GM23338 (cell line): Measurements from ENCODE around the gene GAB2. TPM values are rescaled to one million over a fixed set of nuclear protein-coding genes. Genes with fewer than 3 reads are reported as not detected.

Experiments used
- ATAC-seq: fragments of 200-7000 bp; cut with Tn5 transposase; 3 replicates; pipeline ENCODE4 v1.9.1; 2020
- DNase-seq: peaks from one replicate; pipeline ENCODE4 v3.0.0-alpha.2; 2015; ENCODE audit warnings: low spot score
- H2AFZ ChIP-seq: fragments of 200-600 bp; sonication (generic); 2 replicates; pipeline ENCODE4 v1.8.0; 2016; ENCODE audit warnings: antibody characterized with exemption, mild to moderate bottlenecking, moderate library complexity
- H3F3A ChIP-seq: fragments of 200-600 bp; sonication (generic); replicated peaks from 2 replicates; pipeline ENCODE4 v1.8.0; 2017; ENCODE audit warnings: antibody characterized with exemption, mixed run types, low read depth
- H3K27ac ChIP-seq: fragments of 200-600 bp; sonication (generic); 2 replicates; pipeline ENCODE4 v1.6.1; 2016; ENCODE audit warnings: low read depth
- H3K27me3 ChIP-seq: fragments of 200-600 bp; sonication (generic); 2 replicates; pipeline ENCODE4 v1.8.0; 2016; ENCODE audit warnings: mild to moderate bottlenecking, mixed run types, moderate library complexity; ENCODE audit not compliant: insufficient read depth
- H3K36me3 ChIP-seq: fragments of 200-600 bp; sonication (generic); 2 replicates; pipeline ENCODE4 v1.8.0; 2016; ENCODE audit warnings: mild to moderate bottlenecking; ENCODE audit not compliant: insufficient read depth
- H3K4me1 ChIP-seq: fragments of 200-600 bp; sonication (generic); 2 replicates; pipeline ENCODE4 v1.8.0; 2016; ENCODE audit warnings: mild to moderate bottlenecking, moderate library complexity; ENCODE audit not compliant: insufficient read depth
- H3K4me2 ChIP-seq: fragments of 200-600 bp; sonication (generic); 2 replicates; pipeline ENCODE4 v1.7.1; 2017; ENCODE audit warnings: mixed run types
- H3K4me3 ChIP-seq: fragments of 200-600 bp; sonication (generic); 2 replicates; pipeline ENCODE4 v1.6.1; 2016; ENCODE audit warnings: mixed run types
- H3K79me2 ChIP-seq: fragments of 200-600 bp; sonication (generic); replicated peaks from 2 replicates; pipeline ENCODE4 v1.8.0; 2017; ENCODE audit warnings: mild to moderate bottlenecking; ENCODE audit not compliant: insufficient read depth
- H3K9me2 ChIP-seq: fragments of 200-600 bp; sonication (generic); 2 replicates; pipeline ENCODE4 v1.8.0; 2017; ENCODE audit not compliant: insufficient read depth
- H4K20me1 ChIP-seq: fragments of 200-600 bp; sonication (generic); replicated peaks from 2 replicates; pipeline ENCODE4 v1.8.0; 2017; ENCODE audit warnings: mild to moderate bottlenecking; ENCODE audit not compliant: insufficient read depth
- H3K27ac Mint-ChIP-seq: 2 replicates; pipeline ENCODE4 v1.8.0; 2020; ENCODE audit warnings: inconsistent platforms, mild to moderate bottlenecking, moderate library complexity, mixed read lengths
- H3K27me3 Mint-ChIP-seq: 3 replicates; pipeline ENCODE4 v1.8.0; 2022; ENCODE audit warnings: low read depth, mild to moderate bottlenecking, moderate library complexity, mixed read lengths, inconsistent platforms; ENCODE audit not compliant: insufficient read depth, poor library complexity
- H3K36me3 Mint-ChIP-seq: 3 replicates; pipeline ENCODE4 v1.8.0; 2021; ENCODE audit warnings: low read depth, mild to moderate bottlenecking, inconsistent platforms, moderate library complexity, mixed read lengths
- H3K4me1 Mint-ChIP-seq: 3 replicates; pipeline ENCODE4 v1.8.0; 2020; ENCODE audit warnings: mild to moderate bottlenecking, inconsistent platforms, mixed read lengths
- H3K4me3 Mint-ChIP-seq: 3 replicates; pipeline ENCODE4 v1.8.0; 2021; ENCODE audit warnings: moderate library complexity, mild to moderate bottlenecking, inconsistent platforms, mixed read lengths
- H3K9me3 Mint-ChIP-seq: 3 replicates; pipeline ENCODE4 v1.8.0; 2020; ENCODE audit warnings: moderate library complexity, mild to moderate bottlenecking, inconsistent platforms, mixed read lengths
- EZH2 ChIP-seq: fragments of 200-600 bp; sonication (generic); IDR thresholded peaks from one replicate; pipeline ENCODE4 v1.8.0; 2017; ENCODE audit warnings: antibody characterized with exemption, mild to moderate bottlenecking, low read depth; ENCODE audit not compliant: unreplicated experiment
- EZH2phosphoT487 ChIP-seq: fragments of 200-600 bp; sonication (generic); IDR thresholded peaks from one replicate; pipeline ENCODE4 v1.8.1; 2018; ENCODE audit warnings: antibody characterized with exemption; ENCODE audit not compliant: unreplicated experiment
- POLR2AphosphoS5 ChIP-seq: IDR thresholded peaks from 2 replicates; pipeline ENCODE4 v1.6.1; 2016; ENCODE audit warnings: antibody characterized with exemption, low read depth
- STAT1 ChIP-seq: IDR thresholded peaks from one replicate; pipeline ENCODE4 v1.6.1; 2016; ENCODE audit warnings: antibody characterized with exemption; ENCODE audit not compliant: unreplicated experiment
- polyA plus RNA-seq: library from polyadenylated mRNA; unstranded; fragments of >200 nt; fragmentation: Nextera tagmentation; extraction: Ambion mirVana; gene quantifications from 2 replicates; pipeline ENCODE4 v1.2.1, GENCODE V29; 2016
- total RNA-seq: library from RNA; depleted of rRNA; stranded (reverse); fragments of >200 nt; shearing (Covaris generic); gene quantifications from 2 replicates; pipeline ENCODE4 v1.2.3, GENCODE V29; 2014
- TF ChIP-seq, protein P1 (sequence below): fragments of 250-450 bp; sonication (Bioruptor Pico); IDR thresholded peaks from 2 replicates; pipeline ENCODE4 v1.5.0; 2020; ENCODE audit warnings: mild to moderate bottlenecking, moderate library complexity

The GAB2 gene
- total and polyA plus RNA-seq, 2 experiments from 2014 or later, result 2.0 to 10.8 TPM

DNA sequence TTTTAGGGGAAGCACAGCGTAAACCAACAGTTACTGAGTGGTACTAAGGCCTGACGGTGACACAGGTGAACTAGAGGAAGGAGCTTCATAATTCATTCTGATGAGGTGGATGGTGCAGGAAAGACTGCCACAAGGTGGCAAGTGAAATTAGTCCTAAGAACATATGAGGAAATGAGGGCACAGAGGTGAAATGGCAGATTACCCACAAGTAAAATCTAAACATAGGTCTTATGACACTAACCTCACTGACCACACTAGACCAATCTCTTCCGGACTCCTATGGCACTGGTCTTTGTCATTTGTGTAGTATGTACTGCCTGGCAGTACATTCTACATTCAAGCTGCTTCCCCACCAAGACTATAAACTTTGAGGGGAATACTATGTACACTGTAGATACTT is 20.2 kb downstream of the GAB2 start (continued):
- TF ChIP-seq, protein P1, sequence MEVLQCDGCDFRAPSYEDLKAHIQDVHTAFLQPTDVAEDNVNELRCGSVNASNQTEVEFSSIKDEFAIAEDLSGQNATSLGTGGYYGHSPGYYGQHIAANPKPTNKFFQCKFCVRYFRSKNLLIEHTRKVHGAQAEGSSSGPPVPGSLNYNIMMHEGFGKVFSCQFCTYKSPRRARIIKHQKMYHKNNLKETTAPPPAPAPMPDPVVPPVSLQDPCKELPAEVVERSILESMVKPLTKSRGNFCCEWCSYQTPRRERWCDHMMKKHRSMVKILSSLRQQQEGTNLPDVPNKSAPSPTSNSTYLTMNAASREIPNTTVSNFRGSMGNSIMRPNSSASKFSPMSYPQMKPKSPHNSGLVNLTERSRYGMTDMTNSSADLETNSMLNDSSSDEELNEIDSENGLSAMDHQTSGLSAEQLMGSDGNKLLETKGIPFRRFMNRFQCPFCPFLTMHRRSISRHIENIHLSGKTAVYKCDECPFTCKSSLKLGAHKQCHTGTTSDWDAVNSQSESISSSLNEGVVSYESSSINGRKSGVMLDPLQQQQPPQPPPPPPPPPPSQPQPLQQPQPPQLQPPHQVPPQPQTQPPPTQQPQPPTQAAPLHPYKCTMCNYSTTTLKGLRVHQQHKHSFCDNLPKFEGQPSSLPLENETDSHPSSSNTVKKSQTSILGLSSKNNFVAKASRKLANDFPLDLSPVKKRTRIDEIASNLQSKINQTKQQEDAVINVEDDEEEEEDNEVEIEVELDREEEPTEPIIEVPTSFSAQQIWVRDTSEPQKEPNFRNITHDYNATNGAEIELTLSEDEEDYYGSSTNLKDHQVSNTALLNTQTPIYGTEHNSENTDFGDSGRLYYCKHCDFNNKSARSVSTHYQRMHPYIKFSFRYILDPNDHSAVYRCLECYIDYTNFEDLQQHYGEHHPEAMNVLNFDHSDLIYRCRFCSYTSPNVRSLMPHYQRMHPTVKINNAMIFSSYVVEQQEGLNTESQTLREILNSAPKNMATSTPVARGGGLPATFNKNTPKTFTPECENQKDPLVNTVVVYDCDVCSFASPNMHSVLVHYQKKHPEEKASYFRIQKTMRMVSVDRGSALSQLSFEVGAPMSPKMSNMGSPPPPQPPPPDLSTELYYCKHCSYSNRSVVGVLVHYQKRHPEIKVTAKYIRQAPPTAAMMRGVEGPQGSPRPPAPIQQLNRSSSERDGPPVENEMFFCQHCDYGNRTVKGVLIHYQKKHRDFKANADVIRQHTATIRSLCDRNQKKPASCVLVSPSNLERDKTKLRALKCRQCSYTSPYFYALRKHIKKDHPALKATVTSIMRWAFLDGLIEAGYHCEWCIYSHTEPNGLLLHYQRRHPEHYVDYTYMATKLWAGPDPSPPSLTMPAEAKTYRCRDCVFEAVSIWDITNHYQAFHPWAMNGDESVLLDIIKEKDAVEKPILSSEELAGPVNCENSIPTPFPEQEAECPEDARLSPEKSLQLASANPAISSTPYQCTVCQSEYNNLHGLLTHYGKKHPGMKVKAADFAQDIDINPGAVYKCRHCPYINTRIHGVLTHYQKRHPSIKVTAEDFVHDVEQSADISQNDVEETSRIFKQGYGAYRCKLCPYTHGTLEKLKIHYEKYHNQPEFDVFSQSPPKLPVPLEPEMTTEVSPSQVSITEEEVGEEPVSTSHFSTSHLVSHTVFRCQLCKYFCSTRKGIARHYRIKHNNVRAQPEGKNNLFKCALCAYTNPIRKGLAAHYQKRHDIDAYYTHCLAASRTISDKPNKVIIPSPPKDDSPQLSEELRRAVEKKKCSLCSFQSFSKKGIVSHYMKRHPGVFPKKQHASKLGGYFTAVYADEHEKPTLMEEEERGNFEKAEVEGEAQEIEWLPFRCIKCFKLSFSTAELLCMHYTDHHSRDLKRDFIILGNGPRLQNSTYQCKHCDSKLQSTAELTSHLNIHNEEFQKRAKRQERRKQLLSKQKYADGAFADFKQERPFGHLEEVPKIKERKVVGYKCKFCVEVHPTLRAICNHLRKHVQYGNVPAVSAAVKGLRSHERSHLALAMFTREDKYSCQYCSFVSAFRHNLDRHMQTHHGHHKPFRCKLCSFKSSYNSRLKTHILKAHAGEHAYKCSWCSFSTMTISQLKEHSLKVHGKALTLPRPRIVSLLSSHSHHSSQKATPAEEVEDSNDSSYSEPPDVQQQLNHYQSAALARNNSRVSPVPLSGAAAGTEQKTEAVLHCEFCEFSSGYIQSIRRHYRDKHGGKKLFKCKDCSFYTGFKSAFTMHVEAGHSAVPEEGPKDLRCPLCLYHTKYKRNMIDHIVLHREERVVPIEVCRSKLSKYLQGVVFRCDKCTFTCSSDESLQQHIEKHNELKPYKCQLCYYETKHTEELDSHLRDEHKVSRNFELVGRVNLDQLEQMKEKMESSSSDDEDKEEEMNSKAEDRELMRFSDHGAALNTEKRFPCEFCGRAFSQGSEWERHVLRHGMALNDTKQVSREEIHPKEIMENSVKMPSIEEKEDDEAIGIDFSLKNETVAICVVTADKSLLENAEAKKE (CRISPR knock-in tag), result no peak
- TF ChIP-seq EZH2, result no peak

DNA sequence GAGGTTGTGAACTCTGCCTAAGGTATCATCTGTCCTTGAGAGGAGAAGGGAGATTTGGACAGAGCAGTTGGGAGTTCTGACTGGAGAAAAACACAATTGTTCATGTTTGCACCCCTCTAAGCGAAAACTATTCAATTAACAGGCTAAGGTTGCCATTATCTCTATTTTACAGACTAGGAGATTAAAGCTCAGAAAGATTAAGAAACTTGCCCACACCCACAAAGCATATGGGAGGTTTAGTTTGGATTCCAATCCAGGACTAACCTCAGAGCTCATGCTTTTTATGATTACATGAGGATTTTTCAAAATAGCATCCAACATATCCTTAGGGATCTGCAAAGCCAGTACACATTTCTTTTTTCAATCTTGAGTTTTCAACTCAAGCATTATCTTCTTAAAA is 22.0 kb downstream of the GAB2 start:
- no peaks in the 10 kb centered on the region for H3K36me3 ChIP-seq
- H3K27me3 Mint-ChIP-seq, result peaks cover 9% of the 10 kb centered on the region
- H3K4me3 Mint-ChIP-seq, result no peak overlapping the region
- H3K4me1 ChIP-seq, result peaks cover 13% of the 10 kb centered on the region; the same call in 1 of the 2 replicates
- TF ChIP-seq EZH2phosphoT487, result no peak
- TF ChIP-seq POLR2AphosphoS5, result no peak
- TF ChIP-seq, protein P1 (CRISPR knock-in tag), result no peak
- TF ChIP-seq STAT1, result no peak
- no peaks in the 10 kb centered on the region for H3K9me2 ChIP-seq
- no peak overlapping the region for H3K4me3 ChIP-seq
- DNase-seq (no peak), ATAC-seq (no peak)
- H3K9me3 Mint-ChIP-seq, result no peaks in the 10 kb centered on the region
- H4K20me1 ChIP-seq, result no peaks in the 10 kb centered on the region; the same call in 1 of the 2 replicates
- H3K79me2 ChIP-seq, result no peaks in the 10 kb centered on the region
- no peak overlapping the region for H3K27ac Mint-ChIP-seq
- H2AFZ ChIP-seq, result no peak overlapping the region
- peaks cover 23% of the 10 kb centered on the region; the same call in 1 of the 2 replicates for H3K27me3 ChIP-seq
- no peaks in the 10 kb centered on the region for H3F3A ChIP-seq
- H3K4me1 Mint-ChIP-seq, result peaks cover 19% of the 10 kb centered on the region
- H3K36me3 Mint-ChIP-seq, result no peaks in the 10 kb centered on the region
- H3K4me2 ChIP-seq, result no peak overlapping the region
- no peak overlapping the region for H3K27ac ChIP-seq
